Panc1 (cell line): ENCODE measurements around the gene BAIAP3.

Experiments
- CTCF ChIP-seq: fragments of 450-650 bp; IDR thresholded peaks from 2 replicates; pipeline ENCODE4 v1.5.1; 2017; ENCODE audit warnings: mild to moderate bottlenecking
- POLR2AphosphoS5 ChIP-seq: IDR thresholded peaks from 2 replicates; pipeline ENCODE4 v1.6.1; 2012; ENCODE audit warnings: mild to moderate bottlenecking, low read depth, low read length, moderate library complexity
- REST ChIP-seq, 2 experiments: IDR thresholded peaks; 2 replicates each; pipeline ENCODE4 v1.6.1; 2011 to 2012; ENCODE audit warnings: low read depth in 2 of 2, control low read depth in 1 of 2, low read length in 1 of 2, mild to moderate bottlenecking in 1 of 2, moderate library complexity in 1 of 2; ENCODE audit not compliant: insufficient read depth in 1 of 2
- SIN3A ChIP-seq: IDR thresholded peaks from 2 replicates; pipeline ENCODE4 v1.6.1; 2012; ENCODE audit warnings: low read depth, mild to moderate bottlenecking, low read length, moderate library complexity, borderline replicate concordance; ENCODE audit not compliant: insufficient read depth
- TCF7L2 ChIP-seq: IDR thresholded peaks from 2 replicates; pipeline ENCODE4 v1.6.1; 2011; ENCODE audit warnings: mild to moderate bottlenecking, low read depth, low read length, inconsistent platforms

GRCh38 chr16:1293921-1294656 is 39.4 kb upstream of the BAIAP3 start:
- TF ChIP-seq CTCF (no peak), REST (IDR thresholded peaks at IDR 0.05; ENCODE audit: insufficient read depth in 1 of 2, low read depth in 2 of 2, low read length in 1 of 2) (no peak), POLR2AphosphoS5 (no peak), SIN3A (no peak), TCF7L2 (no peak)
